Spleen (tissue), 7 donors: Measurements from ENCODE around the gene ZDHHC3.

Source experiments
- POLR2A ChIP-seq, 3 donors: fragments of 450-650 bp; IDR thresholded peaks; one replicate each; pipeline ENCODE4 v1.5.1; 2017; ENCODE audit warnings: antibody characterized with exemption in 3 of 3, mild to moderate bottlenecking in 1 of 3
- POLR2AphosphoS5 ChIP-seq, 3 donors: sonication (generic); formaldehyde crosslinking; IDR thresholded peaks; one replicate each; pipeline ENCODE4 v1.5.1; 2017; ENCODE audit warnings: antibody characterized with exemption in 3 of 3
- TF ChIP-seq, protein P1 (sequence below), 11 experiments: fragments of 200-600 bp in 7 of 11; fragments of 450-650 bp in 4 of 11; sonication (generic) in 4 of 11; IDR thresholded peaks in 8 of 11; conservative IDR thresholded peaks in 3 of 11; 1 replicate in 7 of 11; 2 replicates in 4 of 11; pipeline versions ENCODE4 v1.4.0 to v1.8.0; 2016 to 2021; ENCODE audit warnings: antibody characterized with exemption in 11 of 11, inconsistent platforms in 4 of 11, mild to moderate bottlenecking in 1 of 11
- donor health status: DM: no; HTN: no; CAD: no; lungs with moderate emphysema.
- donor health status: DM: no; HTN: no; CAD: no.
- donor health status: DM: no; HTN: no; CAD: no.

DNA sequence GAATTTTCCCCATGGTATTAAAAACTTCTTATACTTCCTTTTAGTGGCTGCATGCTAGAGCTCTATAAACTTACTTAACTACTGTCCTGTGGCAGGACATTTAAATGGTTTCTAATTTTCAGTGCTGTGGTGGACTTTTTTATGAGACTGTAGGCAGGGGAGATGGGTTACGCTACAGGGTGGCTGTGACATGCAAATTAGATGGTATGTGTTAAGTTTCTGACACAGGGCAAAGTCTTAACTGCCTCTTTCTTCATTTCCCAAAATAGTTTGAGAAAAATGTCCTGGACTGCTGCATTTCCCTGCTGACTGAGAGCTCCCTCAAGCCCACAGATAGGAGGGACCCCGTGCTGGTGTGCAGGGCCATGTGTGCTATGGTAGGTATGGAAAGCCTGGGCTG is 79.5 kb downstream of the ZDHHC3 start:
- TF ChIP-seq, protein P1, sequence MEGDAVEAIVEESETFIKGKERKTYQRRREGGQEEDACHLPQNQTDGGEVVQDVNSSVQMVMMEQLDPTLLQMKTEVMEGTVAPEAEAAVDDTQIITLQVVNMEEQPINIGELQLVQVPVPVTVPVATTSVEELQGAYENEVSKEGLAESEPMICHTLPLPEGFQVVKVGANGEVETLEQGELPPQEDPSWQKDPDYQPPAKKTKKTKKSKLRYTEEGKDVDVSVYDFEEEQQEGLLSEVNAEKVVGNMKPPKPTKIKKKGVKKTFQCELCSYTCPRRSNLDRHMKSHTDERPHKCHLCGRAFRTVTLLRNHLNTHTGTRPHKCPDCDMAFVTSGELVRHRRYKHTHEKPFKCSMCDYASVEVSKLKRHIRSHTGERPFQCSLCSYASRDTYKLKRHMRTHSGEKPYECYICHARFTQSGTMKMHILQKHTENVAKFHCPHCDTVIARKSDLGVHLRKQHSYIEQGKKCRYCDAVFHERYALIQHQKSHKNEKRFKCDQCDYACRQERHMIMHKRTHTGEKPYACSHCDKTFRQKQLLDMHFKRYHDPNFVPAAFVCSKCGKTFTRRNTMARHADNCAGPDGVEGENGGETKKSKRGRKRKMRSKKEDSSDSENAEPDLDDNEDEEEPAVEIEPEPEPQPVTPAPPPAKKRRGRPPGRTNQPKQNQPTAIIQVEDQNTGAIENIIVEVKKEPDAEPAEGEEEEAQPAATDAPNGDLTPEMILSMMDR (IDR thresholded peaks at IDR 0.05 in 8 of 11, conservative IDR thresholded peaks at IDR 0.05 in 3 of 11): no peak
- no peak for TF ChIP-seq POLR2AphosphoS5 (IDR thresholded peaks at IDR 0.05)
- TF ChIP-seq POLR2A (IDR thresholded peaks at IDR 0.05): no peak
